HG02678 (cell line): ENCODE data around the gene WASHC4.
"Not testable (repeated sequence)": the region's sequence is repeated elsewhere in the genome, so short reads cannot be mapped to it uniquely, and the experiment has no call there.

Source experiments
- ATAC-seq: cut with Tn5 transposase; IDR thresholded peaks from one replicate; pipeline ENCODE4 v1.9.1; 2021; ENCODE audit warnings: mild to moderate bottlenecking, moderate library complexity; ENCODE audit not compliant: unreplicated experiment

Gene WASHC4

DNA sequence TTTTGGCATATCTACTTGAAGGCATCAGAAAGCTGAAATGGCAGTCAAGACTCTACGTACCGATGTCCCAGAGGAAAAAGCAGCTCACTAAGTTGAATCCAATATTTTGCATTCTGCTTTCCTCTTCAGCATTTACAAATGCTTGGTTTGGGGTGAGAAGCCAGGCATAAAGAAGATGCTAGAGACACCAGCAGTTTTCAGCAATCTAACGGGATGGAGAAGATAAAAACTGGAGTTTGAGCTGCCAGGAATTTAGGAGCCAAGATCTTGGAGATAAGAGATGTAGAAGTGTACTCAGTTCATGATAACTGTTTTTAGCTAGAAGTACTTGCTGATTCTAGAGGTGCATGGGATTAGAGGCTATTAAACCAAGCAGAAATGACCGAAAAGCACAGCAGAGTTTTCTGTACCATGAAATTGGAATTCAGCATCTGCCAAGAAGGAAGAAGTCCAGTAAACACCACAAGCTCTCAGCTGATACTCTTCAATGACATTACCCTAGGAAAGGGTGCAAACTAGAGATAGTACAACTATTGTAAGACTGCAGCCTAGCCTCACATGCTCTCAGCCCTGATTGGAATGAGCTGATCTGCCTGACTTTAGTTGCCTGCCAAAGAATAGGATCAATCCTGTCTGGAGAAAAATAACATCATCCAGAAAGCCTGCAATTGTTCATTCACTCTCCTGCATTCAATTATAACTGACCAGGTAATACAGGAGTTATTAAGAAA lies 15.9 kb upstream of the WASHC4 start:
- no peak for ATAC-seq

- ATAC-seq: no peak
Observed at GRCh38 chr12:105092336-105092735, 15.2 kb upstream of the WASHC4 start.

- not testable (repeated sequence) for ATAC-seq
Observed at GRCh38 chr12:105095338-105095737, 12.2 kb upstream of the WASHC4 start.

DNA sequence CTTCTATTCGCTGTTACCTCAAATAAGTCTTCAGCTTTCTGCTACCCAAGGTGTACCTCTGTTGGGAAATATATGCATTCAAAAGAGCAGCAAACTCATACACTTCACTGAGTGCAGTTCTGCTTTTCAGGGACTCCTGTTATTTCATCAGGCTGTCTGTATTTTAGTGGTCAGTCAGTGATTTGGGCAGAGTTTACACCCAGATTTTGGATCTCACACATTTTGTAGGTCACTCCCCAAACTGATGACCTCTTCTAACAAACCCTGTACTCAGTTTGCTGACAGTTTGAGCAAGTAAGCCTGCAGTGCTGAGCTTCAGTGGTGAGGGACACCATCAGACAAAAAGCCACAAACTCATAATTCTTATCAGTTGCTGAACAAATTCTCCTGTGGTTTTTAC lies 8.2 kb upstream of the WASHC4 start:
- ATAC-seq: no peak

DNA sequence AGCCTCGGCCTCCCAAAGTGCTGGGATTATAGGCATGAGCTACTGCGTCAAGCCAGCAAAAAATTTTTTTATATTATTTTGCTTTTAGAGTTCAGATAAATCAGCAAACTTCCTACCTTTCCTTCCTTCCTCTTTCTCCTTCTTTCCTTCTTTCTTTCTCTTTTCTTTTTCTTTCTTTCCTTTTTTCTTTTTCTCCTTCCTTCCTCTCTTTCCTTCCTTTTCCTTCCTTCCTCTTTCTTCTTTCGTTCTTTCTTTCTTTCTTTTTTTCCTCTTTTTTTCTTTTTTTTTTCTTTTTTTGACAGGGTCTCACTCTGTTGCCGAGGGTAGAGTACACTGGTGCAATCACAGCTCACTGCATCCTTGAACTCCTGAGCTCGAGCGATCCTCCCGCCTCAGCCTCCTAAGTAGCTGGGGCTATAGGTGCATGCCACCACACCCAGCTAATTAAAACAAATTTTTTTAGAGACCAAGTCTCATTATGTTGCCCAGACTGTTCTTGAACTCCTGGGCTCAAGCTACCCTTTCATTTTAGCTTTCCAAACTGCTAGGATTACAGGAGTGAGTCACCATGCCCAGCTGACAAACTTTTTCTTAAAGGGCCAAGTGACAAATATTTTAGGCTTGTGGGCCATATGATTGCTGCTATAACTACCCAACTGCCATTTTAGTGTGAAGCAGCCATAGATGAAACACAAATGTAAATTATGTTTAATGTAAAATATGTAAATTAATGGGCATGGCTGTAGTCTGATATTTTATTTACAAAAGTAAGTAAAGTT lies 7.1 kb upstream of the WASHC4 start:
- no peak for ATAC-seq

- ATAC-seq: no peak
Observed at GRCh38 chr12:105100998-105101397, 6.5 kb upstream of the WASHC4 start.

- ATAC-seq: no peak
Observed at GRCh38 chr12:105102673-105103072, 4.9 kb upstream of the WASHC4 start.

DNA sequence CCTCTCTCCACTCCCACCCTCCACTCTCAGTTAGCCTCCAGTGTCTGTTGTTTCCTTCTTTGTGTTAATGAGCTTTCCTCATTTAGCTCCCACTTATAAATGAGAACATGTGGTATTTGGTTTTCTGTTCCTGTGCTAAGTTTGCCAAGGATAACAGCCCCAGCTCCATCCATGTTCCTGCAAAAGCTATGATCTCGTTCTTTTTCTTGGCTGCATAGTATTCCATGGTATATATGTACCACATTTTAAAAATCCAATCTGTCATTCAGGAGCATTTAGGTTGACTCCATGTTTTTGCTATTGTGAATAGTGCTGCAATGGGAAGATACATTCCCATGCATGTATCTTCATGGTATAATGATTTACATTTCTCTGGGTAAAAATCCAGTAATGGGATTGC lies 2.8 kb upstream of the WASHC4 start:
- no peak for ATAC-seq

GRCh38 chr12:105106621-105107020 lies 910 bp upstream of the WASHC4 start:
- no peak for ATAC-seq

DNA sequence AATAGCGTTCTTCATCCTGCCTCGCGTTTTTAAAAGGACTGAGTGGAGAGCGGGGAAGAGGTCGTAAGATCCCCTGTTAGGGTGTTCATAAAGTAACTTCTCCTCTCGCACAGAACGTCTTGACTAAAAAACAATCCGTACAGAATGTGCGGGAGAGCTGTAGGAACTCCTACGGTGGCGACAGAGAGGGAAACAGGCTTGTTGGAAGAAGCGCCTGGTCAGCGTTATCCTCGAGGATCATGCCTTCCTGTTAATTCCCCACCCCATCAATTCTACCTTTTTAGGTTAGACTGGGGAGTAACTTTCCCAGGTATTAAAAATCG lies 399 bp upstream of the WASHC4 start:
- peak; percentile 12 for ATAC-seq

- ATAC-seq: peak; percentile 22
Observed at GRCh38 chr12:105109465-105110212, 2.1 kb downstream of the WASHC4 start.

DNA sequence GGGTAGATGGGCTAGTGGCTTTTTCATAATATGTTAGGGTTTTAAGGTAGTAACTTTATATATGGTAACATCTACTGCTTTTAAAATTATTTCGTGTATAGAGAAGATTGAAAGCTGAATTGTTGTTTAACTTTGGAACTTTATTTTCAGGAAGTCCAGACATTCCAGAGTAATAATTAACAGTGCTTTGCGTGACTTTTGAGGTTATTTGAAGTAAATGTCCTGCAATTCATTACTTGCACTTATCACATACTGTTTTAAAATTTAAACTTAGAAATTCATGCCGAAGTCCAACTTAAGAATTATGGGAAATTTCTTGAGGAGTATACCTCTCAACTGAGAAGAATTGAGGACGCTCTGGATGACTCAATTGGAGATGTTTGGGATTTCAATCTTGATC lies 3.3 kb downstream of the WASHC4 start:
- no peak for ATAC-seq

GRCh38 chr12:105113094-105113493 lies 5.6 kb downstream of the WASHC4 start:
- ATAC-seq: no peak

DNA sequence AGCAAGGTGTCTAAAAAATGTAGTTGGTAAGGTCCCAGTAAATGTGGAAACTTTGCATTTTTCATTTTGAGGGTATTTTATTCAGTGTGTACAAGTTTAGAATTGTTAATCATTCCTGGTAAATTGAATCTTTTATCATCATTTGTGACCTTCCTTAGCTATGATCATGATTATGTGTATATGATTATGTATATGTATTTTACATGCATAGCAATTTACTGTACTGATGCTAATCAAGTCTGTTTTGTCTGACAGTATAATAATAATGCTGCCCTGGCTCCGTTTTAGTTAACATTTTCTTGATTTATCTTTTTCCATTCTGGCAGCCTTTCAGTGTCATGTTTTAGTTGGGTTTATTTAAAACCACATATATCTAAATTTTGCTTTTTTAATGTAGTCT lies 9.4 kb downstream of the WASHC4 start:
- no peak for ATAC-seq

- ATAC-seq: no peak
Observed at GRCh38 chr12:105120551-105120950, 13.0 kb downstream of the WASHC4 start.

DNA sequence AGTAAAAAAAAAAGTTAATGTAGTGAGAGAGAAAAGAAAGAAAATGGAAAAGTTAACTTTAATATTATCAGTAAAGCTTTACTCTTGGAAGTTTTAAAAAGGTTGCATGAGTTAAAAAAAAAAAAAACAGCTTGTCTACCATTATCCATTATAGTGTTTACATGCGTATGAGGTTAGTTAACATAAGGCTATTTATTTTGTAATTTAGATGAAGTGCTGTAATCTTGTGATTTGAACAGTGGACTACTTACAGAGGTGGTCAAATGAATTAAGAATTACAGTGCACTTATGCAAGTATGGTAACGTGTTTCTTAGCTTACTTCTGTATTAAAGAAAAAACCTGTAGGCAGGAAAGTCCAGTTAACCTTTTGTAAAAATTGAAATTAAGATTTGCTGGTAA lies 30.7 kb downstream of the WASHC4 start:
- ATAC-seq: no peak

DNA sequence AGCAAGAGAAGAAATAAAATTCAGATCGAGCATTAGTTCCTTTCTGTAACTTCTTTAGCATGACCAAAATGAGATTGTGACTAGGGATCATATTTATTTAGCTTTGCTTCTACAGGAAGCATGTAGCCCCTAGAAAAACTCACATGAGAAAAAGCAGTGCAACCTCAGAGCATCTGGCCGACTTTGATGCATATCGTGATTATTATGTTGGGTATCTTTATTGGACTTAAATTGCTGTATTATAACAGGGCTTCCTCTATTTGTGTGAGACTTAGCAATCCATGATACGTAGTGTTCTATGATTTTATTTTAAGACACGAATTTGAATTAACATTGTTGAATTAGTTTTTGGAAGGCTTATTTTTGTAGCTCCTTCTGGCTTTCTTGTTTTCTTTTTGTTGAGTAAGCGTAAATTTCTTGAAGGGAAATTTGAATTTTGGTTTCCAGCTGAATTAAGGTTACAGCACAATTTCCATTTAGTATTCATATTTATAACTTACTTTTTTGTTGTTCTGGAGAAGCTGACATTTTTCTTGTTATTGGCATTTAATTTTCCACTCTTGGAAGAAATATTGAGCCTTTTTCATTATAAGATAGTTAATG lies 33.9 kb downstream of the WASHC4 start:
- no peak for ATAC-seq

DNA sequence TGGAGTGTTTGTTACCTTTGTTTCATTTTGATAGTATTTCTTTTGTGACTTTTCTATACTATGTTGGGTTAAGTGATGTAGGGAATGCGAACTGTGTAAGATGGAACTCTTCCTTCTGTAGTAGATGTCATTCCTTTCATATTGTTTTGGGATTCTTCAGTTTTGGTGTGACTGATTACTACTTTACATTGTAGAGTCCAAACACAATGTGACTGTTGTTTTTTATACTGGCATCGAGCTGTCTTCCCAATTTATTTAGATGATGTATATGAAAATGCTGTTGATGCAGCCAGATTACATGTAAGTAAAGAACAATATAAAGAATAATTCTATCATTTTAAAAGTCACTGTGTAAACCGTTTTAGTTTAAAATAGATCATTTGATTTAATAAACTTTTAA lies 34.7 kb downstream of the WASHC4 start:
- no peak for ATAC-seq

- no peak for ATAC-seq
Observed at GRCh38 chr12:105156260-105156659, 48.7 kb downstream of the WASHC4 start.

DNA sequence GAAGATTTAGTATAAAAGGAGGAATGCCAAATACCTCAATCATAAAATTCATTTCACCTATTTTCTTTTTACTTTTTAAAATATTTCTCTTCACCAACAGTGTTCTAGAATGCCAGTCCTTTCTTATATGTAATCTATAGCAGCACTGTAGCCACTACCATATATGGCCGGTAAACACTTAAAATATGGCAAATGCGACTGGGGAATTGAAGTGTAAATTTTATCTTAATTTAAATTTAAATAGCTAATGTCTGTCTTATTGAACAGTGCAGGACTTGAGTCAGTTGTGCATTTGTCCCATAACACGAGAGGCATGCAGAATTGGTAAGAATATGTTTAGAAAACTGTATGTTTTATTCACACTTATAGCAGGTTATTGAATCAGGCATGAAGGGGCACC lies 50.1 kb downstream of the WASHC4 start:
- ATAC-seq: no peak

DNA sequence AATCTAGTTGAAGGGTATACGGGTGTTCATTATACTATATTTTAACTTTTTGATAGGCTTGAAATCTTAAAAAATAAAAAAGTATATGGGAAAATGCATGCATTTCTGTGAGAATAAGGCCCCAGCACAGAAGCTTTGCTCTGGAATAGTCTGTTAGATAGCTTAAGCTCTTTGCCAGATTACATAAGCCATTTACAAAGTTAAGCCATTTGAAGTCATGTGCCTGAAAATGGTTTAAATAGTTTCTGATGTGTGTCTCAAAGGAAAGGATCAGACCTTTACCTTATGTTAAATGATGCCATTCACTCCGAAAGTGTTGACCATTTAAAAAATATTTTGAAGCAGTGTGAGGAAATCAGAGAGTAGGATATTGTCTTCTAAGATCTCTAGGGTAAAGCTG lies 51.3 kb downstream of the WASHC4 start:
- ATAC-seq: no peak

DNA sequence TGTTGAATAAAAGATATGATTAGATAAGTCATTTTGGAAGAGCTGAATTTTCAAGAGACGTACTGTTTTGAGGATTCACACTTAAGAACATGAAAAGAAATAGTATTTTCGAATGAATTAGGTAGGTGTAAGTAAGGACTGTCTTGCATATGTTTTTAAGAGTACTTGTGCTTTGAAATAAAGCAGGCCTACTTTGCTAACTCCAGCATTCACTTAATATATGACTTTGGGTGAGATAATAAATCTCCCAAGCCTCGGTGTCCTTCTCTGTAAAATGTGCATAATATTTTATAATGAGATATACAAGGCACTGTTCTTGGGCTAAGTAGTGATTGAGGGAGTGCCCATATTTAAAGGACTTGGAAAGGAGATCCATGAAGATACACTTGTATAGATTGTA lies 54.6 kb downstream of the WASHC4 start:
- no peak for ATAC-seq
